ENCODE measurements around the gene CDCA8. TPM values are rescaled to one million over a fixed set of nuclear protein-coding genes. Genes with fewer than 3 reads are reported as not detected.

CDCA8 gene
- total RNA-seq, 2 donors from 2014 or later: 2.1 to 8.6 TPM

DNA sequence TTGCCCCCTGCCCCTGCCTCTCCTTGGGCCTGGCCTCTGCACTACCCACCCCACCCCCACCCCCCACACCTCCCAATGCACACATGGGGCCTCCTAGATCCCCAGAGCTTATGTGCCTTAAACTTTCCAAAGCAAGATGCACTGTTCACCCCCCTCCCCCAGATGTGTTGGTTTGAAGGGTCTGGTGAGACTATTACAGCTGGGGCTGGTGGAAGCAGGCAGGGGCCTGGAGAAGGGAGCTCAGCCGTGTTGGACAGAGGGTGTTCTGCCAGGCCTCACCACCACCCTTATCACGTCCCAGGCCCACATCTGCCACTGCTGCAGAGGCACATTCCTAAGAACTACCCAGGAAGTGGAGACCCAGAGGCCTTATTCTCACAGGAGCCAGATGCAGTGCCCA is 39.3 kb upstream of the CDCA8 start:
- no peak overlapping the region for H3K27ac ChIP-seq
- DNase-seq (ENCODE audit: low spot score): no peak
- H3K9me3 ChIP-seq: no peaks in the 10 kb centered on the region
- intact Hi-C loops (cut with DNase I): no loop called here
- no peaks in the 10 kb centered on the region for H3K27me3 ChIP-seq (replicated peaks; ENCODE audit: insufficient read depth)
- no peaks in the 10 kb centered on the region for H3K36me3 ChIP-seq
- WGBS: 48% methylated on average over 2 of the region's 2 CpGs
- no peaks in the 10 kb centered on the region for H3K4me1 ChIP-seq (replicated peaks)
- TF ChIP-seq POLR2A (IDR thresholded peaks at IDR 0.05) (no peak), POLR2AphosphoS5 (IDR thresholded peaks at IDR 0.05) (no peak)
- TF ChIP-seq, protein P1, sequence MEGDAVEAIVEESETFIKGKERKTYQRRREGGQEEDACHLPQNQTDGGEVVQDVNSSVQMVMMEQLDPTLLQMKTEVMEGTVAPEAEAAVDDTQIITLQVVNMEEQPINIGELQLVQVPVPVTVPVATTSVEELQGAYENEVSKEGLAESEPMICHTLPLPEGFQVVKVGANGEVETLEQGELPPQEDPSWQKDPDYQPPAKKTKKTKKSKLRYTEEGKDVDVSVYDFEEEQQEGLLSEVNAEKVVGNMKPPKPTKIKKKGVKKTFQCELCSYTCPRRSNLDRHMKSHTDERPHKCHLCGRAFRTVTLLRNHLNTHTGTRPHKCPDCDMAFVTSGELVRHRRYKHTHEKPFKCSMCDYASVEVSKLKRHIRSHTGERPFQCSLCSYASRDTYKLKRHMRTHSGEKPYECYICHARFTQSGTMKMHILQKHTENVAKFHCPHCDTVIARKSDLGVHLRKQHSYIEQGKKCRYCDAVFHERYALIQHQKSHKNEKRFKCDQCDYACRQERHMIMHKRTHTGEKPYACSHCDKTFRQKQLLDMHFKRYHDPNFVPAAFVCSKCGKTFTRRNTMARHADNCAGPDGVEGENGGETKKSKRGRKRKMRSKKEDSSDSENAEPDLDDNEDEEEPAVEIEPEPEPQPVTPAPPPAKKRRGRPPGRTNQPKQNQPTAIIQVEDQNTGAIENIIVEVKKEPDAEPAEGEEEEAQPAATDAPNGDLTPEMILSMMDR (IDR thresholded peaks at IDR 0.05): no peak
- no peak overlapping the region for H3K4me3 ChIP-seq

DNA sequence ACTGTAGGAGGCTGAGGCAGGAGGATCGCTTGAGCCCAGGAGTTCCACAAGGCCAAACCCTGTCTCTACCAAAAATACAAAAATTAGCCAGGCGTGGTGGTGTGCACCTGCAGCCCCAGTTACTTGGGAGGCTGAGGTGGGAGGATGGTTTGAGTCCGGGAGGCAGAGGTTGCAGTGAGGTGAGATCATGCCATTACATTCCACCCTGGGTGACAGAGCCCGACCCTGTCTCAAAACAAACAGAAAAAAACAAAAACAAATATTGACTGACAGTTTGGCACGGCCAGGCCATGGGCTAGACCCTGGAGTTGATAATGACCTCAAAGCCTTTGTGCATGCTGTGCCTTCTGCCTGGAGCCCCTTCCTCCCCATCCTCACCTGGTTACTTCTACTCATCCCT is 38.4 kb upstream of the CDCA8 start:
- no peak overlapping the region for H3K27ac ChIP-seq
- TF ChIP-seq POLR2A (IDR thresholded peaks at IDR 0.05) (no peak), POLR2AphosphoS5 (IDR thresholded peaks at IDR 0.05) (no peak)
- TF ChIP-seq, protein P1 (IDR thresholded peaks at IDR 0.05): no peak
- no peaks in the 10 kb centered on the region for H3K4me1 ChIP-seq (replicated peaks)
- no peaks in the 10 kb centered on the region for H3K9me3 ChIP-seq
- WGBS: 63% methylated on average over 5 of the region's 5 CpGs
- no peak overlapping the region for H3K4me3 ChIP-seq
- H3K36me3 ChIP-seq: no peaks in the 10 kb centered on the region
- no peak for DNase-seq (ENCODE audit: low spot score)
- H3K27me3 ChIP-seq (replicated peaks; ENCODE audit: insufficient read depth): no peaks in the 10 kb centered on the region
- intact Hi-C loops (cut with DNase I): no loop called here

DNA sequence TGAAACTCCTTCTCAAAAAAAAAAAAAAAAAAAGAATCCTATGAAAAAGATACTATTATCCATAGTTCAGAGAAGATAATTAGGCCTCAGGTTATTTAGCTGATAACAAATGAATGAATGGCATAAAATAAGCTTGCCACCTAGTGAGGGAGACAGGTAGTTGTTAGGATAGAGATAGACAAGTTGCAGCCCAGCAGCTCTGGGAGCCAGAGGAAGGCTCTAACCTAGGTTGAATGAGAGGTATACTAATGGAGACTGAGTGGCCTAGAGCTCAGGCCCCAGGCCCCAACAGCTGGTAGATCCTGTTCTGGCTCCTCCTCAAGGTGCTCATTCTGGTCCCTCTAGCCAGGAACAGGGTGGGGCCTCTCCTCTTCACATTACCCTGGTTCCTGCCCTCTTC is 37.0 kb upstream of the CDCA8 start:
- TF ChIP-seq, protein P1 (IDR thresholded peaks at IDR 0.05): no peak
- TF ChIP-seq POLR2AphosphoS5 (IDR thresholded peaks at IDR 0.05) (no peak), POLR2A (IDR thresholded peaks at IDR 0.05) (no peak)
- intact Hi-C loops (cut with DNase I): no loop called here
- H3K36me3 ChIP-seq: no peaks in the 10 kb centered on the region
- no peak for DNase-seq (ENCODE audit: low spot score)
- H3K4me1 ChIP-seq (replicated peaks): no peaks in the 10 kb centered on the region
- no peak overlapping the region for H3K27ac ChIP-seq
- no peaks in the 10 kb centered on the region for H3K27me3 ChIP-seq (replicated peaks; ENCODE audit: insufficient read depth)
- H3K4me3 ChIP-seq: no peak overlapping the region
- H3K9me3 ChIP-seq: no peaks in the 10 kb centered on the region

DNA sequence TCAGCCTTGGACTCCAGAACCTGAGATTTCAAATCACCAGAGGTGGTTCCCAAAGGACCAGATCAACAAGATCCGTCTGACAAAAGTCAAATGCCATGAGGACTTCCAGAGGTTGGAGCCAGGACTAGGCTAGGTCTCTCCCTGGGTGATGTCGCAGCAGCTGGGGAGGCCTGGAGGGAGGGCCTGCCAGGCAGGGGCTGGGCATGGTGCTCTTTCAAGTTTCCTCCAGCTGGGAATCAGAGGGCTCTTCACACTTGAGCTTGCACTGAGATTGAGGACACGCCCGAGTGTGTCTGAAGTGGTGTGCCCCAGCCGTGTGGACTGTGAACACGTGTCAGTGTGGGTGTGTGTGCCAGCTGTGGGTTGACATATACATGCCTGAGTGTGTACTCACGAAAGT is 36.3 kb upstream of the CDCA8 start:
- H3K27me3 ChIP-seq (replicated peaks; ENCODE audit: insufficient read depth): no peaks in the 10 kb centered on the region
- TF ChIP-seq, protein P1 (IDR thresholded peaks at IDR 0.05): no peak

DNA sequence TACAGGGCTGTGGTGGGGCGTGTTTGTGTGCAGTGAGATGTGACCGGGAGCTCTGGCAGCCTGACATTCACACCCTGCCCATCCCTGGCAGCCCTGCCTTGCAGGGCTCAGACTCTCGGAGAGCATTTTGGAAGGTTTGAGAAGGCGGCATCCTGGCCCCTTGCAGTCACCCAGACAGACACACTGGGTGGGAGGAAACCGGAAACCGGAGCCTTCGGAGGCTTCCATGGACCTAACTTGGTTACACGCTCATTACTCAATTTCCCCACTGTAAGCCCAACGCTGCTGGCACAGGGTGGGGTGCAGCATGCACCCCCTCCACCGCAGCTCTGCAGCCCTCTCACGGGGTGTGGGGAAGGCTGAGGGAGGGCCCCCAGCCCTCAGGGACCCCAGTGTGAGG is 35.4 kb upstream of the CDCA8 start:
- no peaks in the 10 kb centered on the region for H3K4me1 ChIP-seq (replicated peaks)
- H3K4me3 ChIP-seq: no peak overlapping the region
- H3K9me3 ChIP-seq: no peaks in the 10 kb centered on the region
- TF ChIP-seq, protein P1 (IDR thresholded peaks at IDR 0.05): no peak
- TF ChIP-seq POLR2A (IDR thresholded peaks at IDR 0.05) (no peak), POLR2AphosphoS5 (IDR thresholded peaks at IDR 0.05) (no peak)
- no peak for DNase-seq (ENCODE audit: low spot score)
- no peaks in the 10 kb centered on the region for H3K27me3 ChIP-seq (replicated peaks; ENCODE audit: insufficient read depth)
- 78% methylated on average over 11 of the region's 11 CpGs for WGBS
- H3K36me3 ChIP-seq: no peaks in the 10 kb centered on the region
- intact Hi-C loops (cut with DNase I): no loop called here
- no peak overlapping the region for H3K27ac ChIP-seq

More for the DNA sequence above, 36.3 kb upstream of the CDCA8 start:
- Histone ChIP-seq H3K36me3 (no peaks in the 10 kb centered on the region), H3K4me1 (replicated peaks) (no peaks in the 10 kb centered on the region), H3K27ac (no peak overlapping the region), H3K4me3 (no peak overlapping the region), H3K9me3 (no peaks in the 10 kb centered on the region)
- intact Hi-C loops (cut with DNase I): no loop called here
- 68% methylated on average over 7 of the region's 7 CpGs for WGBS
- DNase-seq (ENCODE audit: low spot score): no peak
